Activated gamma-delta T cell treated with Interleukin-2 at 50 U/mL for 16 hours (primary cell): ENCODE data around the gene RELB.
"Not testable (repeated sequence)": the region's sequence is repeated elsewhere in the genome, so short reads cannot be mapped to it uniquely, and the experiment has no call there.

Experiments
- DNase-seq: peaks from one replicate; pipeline ENCODE4 v3.0.0-alpha.2; 2020

RELB gene, protein sequence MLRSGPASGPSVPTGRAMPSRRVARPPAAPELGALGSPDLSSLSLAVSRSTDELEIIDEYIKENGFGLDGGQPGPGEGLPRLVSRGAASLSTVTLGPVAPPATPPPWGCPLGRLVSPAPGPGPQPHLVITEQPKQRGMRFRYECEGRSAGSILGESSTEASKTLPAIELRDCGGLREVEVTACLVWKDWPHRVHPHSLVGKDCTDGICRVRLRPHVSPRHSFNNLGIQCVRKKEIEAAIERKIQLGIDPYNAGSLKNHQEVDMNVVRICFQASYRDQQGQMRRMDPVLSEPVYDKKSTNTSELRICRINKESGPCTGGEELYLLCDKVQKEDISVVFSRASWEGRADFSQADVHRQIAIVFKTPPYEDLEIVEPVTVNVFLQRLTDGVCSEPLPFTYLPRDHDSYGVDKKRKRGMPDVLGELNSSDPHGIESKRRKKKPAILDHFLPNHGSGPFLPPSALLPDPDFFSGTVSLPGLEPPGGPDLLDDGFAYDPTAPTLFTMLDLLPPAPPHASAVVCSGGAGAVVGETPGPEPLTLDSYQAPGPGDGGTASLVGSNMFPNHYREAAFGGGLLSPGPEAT

DNA sequence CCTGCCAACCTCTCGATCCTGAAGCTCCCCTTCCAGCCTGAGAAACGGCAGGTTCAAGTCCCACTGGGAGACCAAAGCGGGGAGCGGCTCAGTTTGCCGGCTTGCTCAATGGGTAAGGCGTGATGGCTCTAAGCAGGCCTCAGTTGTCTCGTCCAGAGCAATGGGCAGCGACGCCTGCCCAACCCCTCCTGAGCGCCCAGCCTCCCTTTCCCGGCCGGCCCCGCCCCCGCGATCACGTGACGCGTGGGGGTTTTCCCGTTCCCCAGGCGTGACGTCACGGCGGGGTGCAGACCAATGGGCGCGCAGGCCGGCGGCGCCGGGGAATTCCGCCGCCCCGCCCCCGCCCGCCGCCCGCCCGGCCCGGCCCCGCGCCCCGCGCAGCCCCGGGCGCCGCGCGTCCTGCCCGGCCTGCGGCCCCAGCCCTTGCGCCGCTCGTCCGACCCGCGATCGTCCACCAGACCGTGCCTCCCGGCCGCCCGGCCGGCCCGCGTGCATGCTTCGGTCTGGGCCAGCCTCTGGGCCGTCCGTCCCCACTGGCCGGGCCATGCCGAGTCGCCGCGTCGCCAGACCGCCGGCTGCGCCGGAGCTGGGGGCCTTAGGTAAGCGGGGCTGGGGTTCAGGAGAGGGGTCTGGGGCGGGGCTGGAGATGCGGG lies at the start of gene RELB:
Gene RELB (plus strand): TSS at position 378 of the 653 bp plus-strand sequence. CDS start 116 bp downstream, at position 494.
- DNase-seq, result peak; percentile 91

- DNase-seq, result no peak
These were observed 47.0 kb upstream of the RELB start for GRCh38 chr19:44954278-44954648.

- peak; percentile 96 for DNase-seq
These were observed 46.4 kb upstream of the RELB start, which contains the start of gene CLPTM1 for GRCh38 chr19:44954649-44955504. TSS of gene CLPTM1 (plus strand) at chr19:44955380. CDS start at chr19:44955396, 16 bp downstream.

- no peak for DNase-seq
These were observed 45.5 kb upstream of the RELB start for GRCh38 chr19:44955505-44956439.

- no peak for DNase-seq
These were observed 43.7 kb upstream of the RELB start for GRCh38 chr19:44957526-44957925.

DNA sequence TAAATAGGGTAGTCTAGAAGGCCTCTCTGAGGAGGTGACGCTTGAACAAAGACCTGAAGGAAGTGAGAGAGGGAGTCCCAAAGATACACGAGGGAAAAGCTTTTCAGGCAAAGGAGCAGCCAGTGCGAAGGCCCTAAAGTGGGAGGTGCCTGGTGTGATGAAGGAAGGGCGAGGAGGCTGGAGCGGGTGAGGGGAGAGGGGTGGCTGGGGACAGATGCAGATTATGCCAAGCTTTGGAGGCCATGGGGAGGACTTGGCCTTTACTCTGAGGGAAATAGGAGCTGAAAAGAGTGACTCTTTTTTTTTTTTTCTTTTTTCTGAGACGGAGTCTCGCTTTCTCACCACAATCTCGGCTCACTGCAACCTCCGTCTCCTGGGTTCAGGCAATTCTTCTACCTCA lies 43.2 kb upstream of the RELB start:
- DNase-seq, result no peak

GRCh38 chr19:44959691-44960090 lies 41.6 kb upstream of the RELB start:
- no peak for DNase-seq

DNA sequence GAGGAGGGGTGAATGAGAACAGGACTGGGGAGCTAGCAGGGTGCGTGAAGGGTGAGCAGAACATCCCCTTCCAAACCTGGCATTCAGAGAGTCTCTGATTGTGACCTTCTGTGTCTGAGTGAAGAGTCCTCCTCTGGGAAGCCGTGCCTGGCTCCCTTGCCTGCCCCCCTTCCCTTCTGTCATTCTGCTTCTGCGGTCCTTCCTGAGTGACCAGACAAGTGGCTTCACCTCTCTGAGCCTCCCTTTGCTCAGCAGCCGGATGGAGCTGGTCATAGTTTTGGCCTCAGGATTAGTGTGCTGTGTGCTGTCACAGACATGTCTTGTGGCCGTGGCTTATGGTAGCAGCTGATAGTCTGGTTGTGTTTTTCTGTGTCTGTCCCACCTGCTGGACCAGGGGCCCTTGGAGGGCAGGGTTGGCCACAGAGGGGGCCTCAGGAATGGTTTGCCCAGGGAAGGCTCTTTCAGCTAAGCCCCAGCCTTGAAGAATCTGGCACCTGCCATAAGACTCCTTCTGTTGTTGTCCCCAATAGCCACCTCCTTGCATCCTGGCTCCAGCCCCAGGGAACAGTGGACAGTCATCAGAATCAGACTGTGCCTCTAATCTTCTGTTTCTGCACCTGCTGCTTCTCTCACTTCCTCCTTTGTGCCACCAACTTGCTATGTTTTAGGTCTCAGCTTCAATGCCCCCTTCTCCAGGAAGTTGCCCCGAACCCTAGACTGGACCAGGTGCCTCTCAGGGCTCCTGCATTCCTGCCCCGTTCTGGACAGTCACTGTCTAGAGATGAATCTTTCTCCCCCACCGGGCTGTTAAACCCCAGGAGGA lies 40.1 kb upstream of the RELB start:
- DNase-seq, result no peak

DNA sequence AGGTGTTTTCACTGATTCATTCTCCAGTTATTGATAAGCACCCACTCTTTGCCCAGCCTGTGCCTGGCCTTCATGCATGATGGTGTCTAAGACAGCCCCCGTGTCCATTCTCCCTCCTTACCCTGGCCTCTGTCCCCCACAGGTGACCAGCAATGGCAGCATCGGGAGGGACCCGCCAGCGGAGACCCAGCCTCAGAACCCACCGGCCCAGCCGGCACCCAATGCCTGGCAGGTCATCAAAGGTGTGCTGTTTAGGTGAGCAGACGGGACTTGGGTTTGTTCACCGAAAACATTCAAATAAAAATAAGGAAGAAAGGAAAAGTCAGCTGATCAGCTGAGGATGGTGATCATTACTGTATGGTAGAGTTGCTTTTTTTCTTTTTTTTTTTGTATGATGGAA lies 39.4 kb upstream of the RELB start:
- DNase-seq, result no peak

DNA sequence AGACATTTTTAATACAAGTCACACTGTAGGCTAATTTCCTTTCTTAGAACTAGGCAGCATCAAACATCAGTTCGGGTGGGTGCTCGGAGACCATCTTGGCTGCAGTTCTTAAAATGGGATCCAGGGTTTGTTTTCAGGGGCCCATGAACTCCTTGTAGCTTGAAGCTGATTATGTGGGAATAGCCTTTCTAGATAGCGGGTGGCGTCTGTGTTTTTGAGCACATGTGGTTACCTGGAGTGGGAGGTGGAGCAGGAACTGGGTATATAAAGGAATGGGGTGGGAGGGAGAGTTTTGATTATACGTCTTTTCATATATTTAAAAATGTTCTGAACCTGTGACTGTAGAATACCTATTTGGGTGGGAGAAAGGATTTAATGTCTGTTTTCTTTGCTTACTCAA lies 33.1 kb upstream of the RELB start:
- DNase-seq, result no peak

GRCh38 chr19:44968670-44969069 lies 32.6 kb upstream of the RELB start:
- DNase-seq, result no peak

DNA sequence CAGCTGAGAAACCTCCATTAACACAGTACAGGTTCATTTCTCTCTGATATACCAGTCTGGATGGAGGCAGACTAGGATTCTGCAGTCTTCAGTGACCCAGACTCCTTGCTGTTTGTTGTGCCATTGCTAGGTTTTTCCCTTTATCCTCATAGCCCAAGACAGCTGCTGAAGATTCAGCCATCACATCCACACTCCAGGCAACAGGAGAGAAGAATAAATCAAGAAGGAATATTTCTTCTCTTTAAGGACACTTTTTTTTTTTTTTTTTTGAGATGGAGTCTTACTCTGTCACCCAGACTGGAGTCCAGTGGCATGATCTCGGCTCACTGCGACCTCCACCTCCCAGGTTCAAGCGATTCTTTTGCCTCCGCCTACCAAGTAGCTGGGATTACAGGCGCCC lies 31.8 kb upstream of the RELB start:
- DNase-seq, result no peak

DNA sequence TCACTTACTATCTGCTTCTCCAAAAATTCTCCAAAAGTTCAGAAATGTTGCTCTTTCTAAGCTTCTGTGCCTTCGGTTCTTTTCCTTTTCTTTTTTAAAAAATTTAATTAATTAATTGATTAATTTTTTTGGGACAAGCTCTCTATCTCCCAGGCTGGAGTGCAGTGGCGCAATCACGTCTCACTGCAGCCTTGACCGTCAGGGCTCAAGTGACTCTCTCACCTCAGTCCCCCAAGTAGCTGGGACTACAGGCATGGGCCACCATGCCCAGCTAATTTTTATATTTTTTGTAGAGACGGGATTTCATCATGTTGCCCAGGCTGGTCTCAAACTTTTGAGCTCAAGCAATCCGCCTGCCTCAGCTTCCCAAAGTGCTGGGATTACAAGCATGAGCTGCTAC lies 29.8 kb upstream of the RELB start:
- not testable (repeated sequence) for DNase-seq

DNA sequence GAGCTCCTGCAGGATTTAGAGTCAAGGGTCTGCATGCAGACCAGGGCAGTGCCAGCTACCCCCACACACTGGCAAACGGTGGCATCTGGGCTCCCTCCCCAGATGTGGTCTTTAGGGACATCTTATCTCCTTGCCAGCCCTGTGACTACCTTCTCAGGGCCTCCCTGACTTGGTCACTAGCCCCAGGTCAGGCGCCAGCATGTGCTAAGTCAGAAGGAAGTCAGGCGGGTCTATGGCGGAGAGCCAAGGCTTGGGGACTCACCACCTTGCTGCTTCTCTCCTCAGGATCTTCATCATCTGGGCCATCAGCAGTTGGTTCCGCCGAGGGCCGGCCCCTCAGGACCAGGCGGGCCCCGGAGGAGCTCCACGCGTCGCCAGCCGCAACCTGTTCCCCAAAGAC lies 28.5 kb upstream of the RELB start:
- no peak for DNase-seq

- no peak for DNase-seq
These were observed 27.1 kb upstream of the RELB start for GRCh38 chr19:44973982-44974735.

GRCh38 chr19:44974857-44975256 lies 26.4 kb upstream of the RELB start:
- DNase-seq, result no peak

- DNase-seq, result no peak
These were observed 25.8 kb upstream of the RELB start for GRCh38 chr19:44975444-44975843.

GRCh38 chr19:44984005-44984404 lies 17.3 kb upstream of the RELB start:
- DNase-seq, result no peak

GRCh38 chr19:44985445-44985844 lies 15.8 kb upstream of the RELB start:
- DNase-seq, result no peak

DNA sequence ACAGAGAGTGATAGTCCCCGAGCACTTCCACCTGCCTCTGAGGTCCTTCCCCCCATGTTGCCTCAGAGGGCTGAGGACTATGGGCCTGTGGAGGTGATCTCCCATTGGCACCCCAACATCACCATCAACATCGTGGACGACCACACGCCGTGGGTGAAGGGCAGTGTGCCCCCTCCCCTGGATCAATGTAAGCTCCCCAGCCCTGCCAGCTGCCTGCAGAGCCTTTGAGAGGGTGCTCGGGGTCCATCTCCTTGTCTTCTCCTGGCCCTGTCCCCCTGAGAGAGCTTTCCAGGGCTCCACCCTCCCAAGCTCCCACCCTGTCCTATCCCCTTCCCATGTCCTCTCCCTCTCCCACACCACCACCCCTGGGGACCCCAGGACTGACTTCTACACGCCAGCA lies 14.9 kb upstream of the RELB start:
- DNase-seq, result no peak
